Tibial artery (tissue), 4 donors: ENCODE data around the gene CAMSAP2.

Source experiments
- DNase-seq, 2 donors: peaks; one replicate each; pipeline ENCODE4 v3.0.0-alpha.2; 2019
- H3K27ac ChIP-seq, 2 donors: fragments of 200-600 bp; sonication (generic) in 1 of 2; 1 replicate in 1 of 2; 2 replicates in 1 of 2; pipeline ENCODE4 v1.5.1; 2018 to 2019; ENCODE audit warnings: mild to moderate bottlenecking in 1 of 2
- H3K27me3 ChIP-seq, 2 donors: fragments of 200-600 bp; sonication (generic) in 1 of 2; one replicate each; pipeline versions ENCODE4 v1.5.1 to v1.6.0; 2016 to 2019
- H3K36me3 ChIP-seq, 3 donors: fragments of 200-600 bp; sonication (generic) in 2 of 3; one replicate each; pipeline ENCODE4 v1.5.1; 2016 to 2019; ENCODE audit warnings: mild to moderate bottlenecking in 2 of 3
- H3K4me1 ChIP-seq, 4 donors: fragments of 200-600 bp; sonication (generic) in 2 of 4; 1 replicate in 3 of 4; 2 replicates in 1 of 4; pipeline ENCODE4 v1.5.1; 2016 to 2019
- H3K4me3 ChIP-seq, 2 donors: fragments of 200-600 bp; sonication (generic) in 1 of 2; 1 replicate in 1 of 2; 2 replicates in 1 of 2; pipeline ENCODE4 v1.5.1; 2018 to 2019; ENCODE audit warnings: mild to moderate bottlenecking in 2 of 2
- H3K9me3 ChIP-seq, 3 donors: fragments of 200-600 bp; sonication (generic) in 1 of 3; one replicate each; pipeline ENCODE4 v1.5.1; 2016 to 2019
- intact Hi-C: fragments of 100-400 bp; cut with DNase I; formaldehyde crosslinking; loops from one replicate; pipeline ENCODE4 v1.15.0; 2023; ENCODE audit warnings: low total_unique reads
- TF ChIP-seq, protein P1 (sequence below), 2 experiments: fragments of 200-600 bp in 1 of 2; fragments of 450-650 bp in 1 of 2; IDR thresholded peaks; one replicate each; pipeline ENCODE4 v1.5.1; 2017 to 2019; ENCODE audit warnings: antibody characterized with exemption in 2 of 2, mild to moderate bottlenecking in 1 of 2, moderate library complexity in 1 of 2

The CAMSAP2 gene

DNA sequence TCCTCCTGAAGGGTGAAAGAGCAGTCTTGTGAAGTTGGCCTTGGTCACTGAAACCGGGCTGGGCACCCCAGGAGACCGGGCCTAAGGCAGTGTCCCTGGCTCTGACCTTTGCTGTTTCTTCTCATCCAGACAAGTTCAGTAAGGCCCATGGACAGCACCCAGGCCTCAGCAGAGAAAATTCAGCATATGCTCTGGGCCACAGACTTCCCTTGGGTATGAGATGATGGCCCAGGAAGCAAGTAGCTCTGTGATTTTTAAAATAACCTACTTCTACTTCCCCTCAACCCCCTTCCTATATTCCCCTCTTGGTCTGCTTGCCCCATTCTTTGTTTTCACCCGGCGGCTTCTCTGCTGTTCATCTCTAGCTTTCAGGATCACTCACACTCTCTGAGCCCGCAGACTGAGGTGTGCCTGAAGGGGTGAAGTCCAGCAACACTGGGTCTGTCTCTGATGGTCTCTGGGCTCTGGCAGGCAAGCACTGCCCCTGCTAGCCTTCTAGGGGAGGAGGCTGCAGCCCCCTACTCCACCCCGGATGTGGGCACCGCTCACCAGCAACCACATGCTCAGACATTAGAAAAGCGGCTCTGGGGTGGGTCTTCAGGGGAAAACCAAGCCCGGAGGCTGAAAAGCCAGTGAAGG lies 131.2 kb downstream of the CAMSAP2 start:
- Histone ChIP-seq H3K4me1 (peaks cover 0 to 21% (median 15%) of the 10 kb centered on the region in 4 donors), H3K27me3 (peaks cover 6 to 58% of the 10 kb centered on the region in 2 donors), H3K36me3 (no peaks in the 10 kb centered on the region), H3K9me3 (no peaks in the 10 kb centered on the region), H3K27ac (no peak overlapping the region), H3K4me3 (no peak overlapping the region)
- TF ChIP-seq, protein P1, sequence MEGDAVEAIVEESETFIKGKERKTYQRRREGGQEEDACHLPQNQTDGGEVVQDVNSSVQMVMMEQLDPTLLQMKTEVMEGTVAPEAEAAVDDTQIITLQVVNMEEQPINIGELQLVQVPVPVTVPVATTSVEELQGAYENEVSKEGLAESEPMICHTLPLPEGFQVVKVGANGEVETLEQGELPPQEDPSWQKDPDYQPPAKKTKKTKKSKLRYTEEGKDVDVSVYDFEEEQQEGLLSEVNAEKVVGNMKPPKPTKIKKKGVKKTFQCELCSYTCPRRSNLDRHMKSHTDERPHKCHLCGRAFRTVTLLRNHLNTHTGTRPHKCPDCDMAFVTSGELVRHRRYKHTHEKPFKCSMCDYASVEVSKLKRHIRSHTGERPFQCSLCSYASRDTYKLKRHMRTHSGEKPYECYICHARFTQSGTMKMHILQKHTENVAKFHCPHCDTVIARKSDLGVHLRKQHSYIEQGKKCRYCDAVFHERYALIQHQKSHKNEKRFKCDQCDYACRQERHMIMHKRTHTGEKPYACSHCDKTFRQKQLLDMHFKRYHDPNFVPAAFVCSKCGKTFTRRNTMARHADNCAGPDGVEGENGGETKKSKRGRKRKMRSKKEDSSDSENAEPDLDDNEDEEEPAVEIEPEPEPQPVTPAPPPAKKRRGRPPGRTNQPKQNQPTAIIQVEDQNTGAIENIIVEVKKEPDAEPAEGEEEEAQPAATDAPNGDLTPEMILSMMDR (IDR thresholded peaks at IDR 0.05) = no peak
- intact Hi-C loops = no loop called here
- no peak for DNase-seq

DNA sequence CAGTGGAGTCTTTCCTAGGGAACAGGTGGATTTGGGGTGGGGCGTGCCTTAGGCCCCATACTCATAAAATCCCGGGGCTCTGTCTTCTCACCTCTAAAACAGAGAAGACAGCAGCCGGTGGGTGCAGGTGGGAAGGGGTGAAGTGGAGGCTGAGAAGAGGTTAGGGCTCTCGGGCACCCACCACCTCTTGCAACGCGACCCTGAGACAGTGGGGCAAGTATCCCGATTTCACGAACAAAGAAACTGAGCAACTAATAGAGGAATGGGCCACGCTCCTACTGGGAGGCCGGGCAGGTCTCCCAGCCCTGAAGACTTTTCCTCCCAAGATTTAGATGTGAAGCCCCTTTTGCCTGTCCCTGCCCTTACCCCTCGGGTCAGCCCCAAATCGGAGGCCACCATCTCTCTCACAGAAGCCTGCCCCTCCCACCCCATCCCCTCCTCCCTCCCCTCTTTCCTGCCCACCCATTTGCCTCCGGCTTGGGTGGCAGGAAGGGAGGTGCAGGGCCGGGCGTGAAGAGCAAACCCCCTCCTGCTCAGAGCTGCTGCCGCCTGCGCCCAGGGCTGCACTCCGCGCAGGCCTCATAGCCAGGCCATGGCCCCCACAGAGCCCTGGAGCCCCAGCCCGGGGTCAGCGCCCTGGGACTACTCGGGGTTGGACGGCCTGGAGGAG lies 133.9 kb downstream of the CAMSAP2 start, which contains the start of gene GPR25:
Gene GPR25, plus strand, starts transcription at position 536 of the 670 bp plus-strand sequence. Its CDS starts 57 bp downstream, at position 593.
- H3K27ac ChIP-seq = no peak within 1 kb of the TSS
- H3K36me3 ChIP-seq = no peaks in the 10 kb centered on the region
- TF ChIP-seq, protein P1 (IDR thresholded peaks at IDR 0.05) = no peak
- no peak for DNase-seq
- peak within 1 kb of the TSS; percentile 22 to 47 for H3K4me3 ChIP-seq
- H3K4me1 ChIP-seq = peaks cover 0 to 15% (median 12%) of the 10 kb centered on the region in 4 donors
- intact Hi-C loops = no loop called here
- peaks cover 6 to 61% of the 10 kb centered on the region in 2 donors for H3K27me3 ChIP-seq
- H3K9me3 ChIP-seq = no peaks in the 10 kb centered on the region

DNA sequence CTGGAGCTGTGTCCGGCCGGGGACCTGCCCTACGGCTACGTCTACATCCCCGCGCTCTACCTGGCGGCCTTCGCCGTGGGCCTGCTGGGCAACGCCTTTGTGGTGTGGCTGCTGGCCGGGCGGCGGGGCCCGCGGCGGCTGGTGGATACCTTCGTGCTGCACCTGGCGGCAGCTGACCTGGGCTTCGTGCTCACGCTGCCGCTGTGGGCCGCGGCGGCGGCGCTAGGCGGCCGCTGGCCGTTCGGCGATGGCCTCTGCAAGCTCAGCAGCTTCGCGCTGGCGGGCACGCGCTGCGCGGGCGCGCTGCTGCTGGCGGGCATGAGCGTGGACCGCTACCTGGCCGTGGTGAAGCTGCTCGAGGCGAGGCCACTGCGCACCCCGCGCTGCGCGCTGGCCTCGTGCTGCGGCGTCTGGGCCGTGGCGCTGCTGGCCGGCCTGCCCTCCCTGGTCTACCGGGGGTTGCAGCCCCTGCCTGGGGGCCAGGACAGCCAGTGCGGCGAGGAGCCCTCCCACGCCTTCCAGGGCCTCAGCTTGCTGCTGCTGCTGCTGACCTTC lies 134.5 kb downstream of the CAMSAP2 start:
- Histone ChIP-seq H3K36me3 (no peaks in the 10 kb centered on the region), H3K9me3 (no peaks in the 10 kb centered on the region), H3K27ac (no peak overlapping the region), H3K4me1 (peaks cover 0 to 15% (median 12%) of the 10 kb centered on the region in 4 donors), H3K27me3 (peaks cover 6 to 63% of the 10 kb centered on the region in 2 donors), H3K4me3 (peak overlapping the region; percentile 22 to 47)
- TF ChIP-seq, protein P1 (IDR thresholded peaks at IDR 0.05) = no peak
- intact Hi-C loops = no loop called here
- no peak for DNase-seq

DNA sequence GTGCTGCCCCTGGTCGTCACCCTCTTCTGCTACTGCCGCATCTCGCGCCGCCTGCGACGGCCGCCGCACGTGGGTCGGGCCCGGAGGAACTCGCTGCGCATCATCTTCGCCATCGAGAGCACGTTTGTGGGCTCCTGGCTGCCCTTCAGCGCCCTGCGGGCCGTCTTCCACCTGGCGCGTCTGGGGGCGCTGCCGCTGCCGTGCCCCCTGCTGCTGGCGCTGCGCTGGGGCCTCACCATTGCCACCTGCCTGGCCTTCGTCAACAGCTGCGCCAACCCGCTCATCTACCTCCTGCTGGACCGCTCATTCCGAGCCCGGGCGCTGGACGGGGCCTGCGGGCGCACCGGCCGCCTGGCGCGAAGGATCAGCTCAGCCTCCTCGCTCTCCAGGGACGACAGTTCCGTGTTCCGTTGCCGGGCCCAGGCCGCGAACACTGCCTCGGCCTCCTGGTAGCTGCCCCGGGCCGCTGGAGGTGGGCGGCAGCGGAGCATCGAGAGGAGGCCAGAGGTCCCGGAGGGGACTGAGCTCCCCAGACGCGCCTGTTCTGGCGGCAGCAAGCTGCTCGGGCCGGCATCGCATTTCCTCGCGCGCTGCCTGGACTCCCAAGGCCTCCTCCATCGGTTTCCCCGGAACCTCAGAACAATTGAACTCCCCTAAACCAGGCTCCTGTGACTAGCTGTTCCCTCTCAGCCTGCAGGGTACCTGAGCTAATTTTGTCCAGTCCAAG lies 135.1 kb downstream of the CAMSAP2 start:
- Histone ChIP-seq H3K27ac (no peak overlapping the region), H3K36me3 (no peaks in the 10 kb centered on the region), H3K27me3 (peaks cover 6 to 63% of the 10 kb centered on the region in 2 donors), H3K9me3 (no peaks in the 10 kb centered on the region), H3K4me3 (peak overlapping the region; percentile 22 to 47), H3K4me1 (peaks cover 0 to 15% (median 12%) of the 10 kb centered on the region in 4 donors)
- TF ChIP-seq, protein P1 (IDR thresholded peaks at IDR 0.05) = no peak
- intact Hi-C loops = no loop called here
- DNase-seq = no peak

DNA sequence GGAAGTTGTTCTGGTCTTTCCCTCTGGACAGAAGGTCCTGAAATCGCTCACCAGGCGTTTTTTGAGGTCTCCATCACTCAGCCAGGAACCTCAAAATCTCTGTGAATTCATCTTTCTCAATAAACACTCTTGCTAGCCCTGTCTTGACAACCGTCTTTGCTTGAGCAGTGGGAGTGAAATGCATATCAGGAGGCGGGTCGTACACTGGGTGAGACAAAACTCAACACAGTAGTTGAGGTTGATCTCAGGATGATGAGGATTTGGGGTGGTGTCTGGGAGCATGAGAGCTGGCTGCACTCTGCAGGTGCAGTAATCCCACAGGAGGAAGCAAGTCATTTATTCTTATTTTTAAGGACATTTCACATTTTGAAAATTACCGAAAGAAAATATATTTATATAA lies 136.0 kb downstream of the CAMSAP2 start:
- intact Hi-C loops = no loop called here
- DNase-seq = no peak
- TF ChIP-seq, protein P1 (IDR thresholded peaks at IDR 0.05) = no peak
- Histone ChIP-seq H3K27me3 (peaks cover 6 to 59% of the 10 kb centered on the region in 2 donors), H3K27ac (no peak overlapping the region), H3K4me1 (peaks cover 0 to 15% (median 12%) of the 10 kb centered on the region in 4 donors), H3K9me3 (no peaks in the 10 kb centered on the region), H3K4me3 (no peak overlapping the region), H3K36me3 (no peaks in the 10 kb centered on the region)
